Activated CD8-positive, alpha-beta T cell treated with anti-CD3 and anti-CD28 coated beads for 36 hours (primary cell): ENCODE results near the gene ARMC9. TPM values are rescaled to one million over a fixed set of nuclear protein-coding genes. Genes with fewer than 3 reads are reported as not detected.

ENCODE experiments used
- ATAC-seq: fragments of 200-7000 bp; cut with Tn5 transposase; one replicate; pipeline ENCODE4 v1.10.0; 2021; ENCODE audit warnings: mild to moderate bottlenecking, moderate library complexity
- CTCF ChIA-PET: fragments of 350-600 bp; sonication (Branson Sonifier 250); formaldehyde crosslinking; loops from one replicate; lab custom pipeline; 2021; ENCODE audit warnings: antibody characterized with exemption; lab: Charles Lee
- POLR2A ChIA-PET: fragments of 350-600 bp; sonication (Branson Sonifier 250); formaldehyde crosslinking; loops from one replicate; lab custom pipeline; 2021; ENCODE audit warnings: antibody characterized with exemption; lab: Charles Lee
- DNase-seq: peaks from one replicate; pipeline ENCODE4 v3.0.0-alpha.2; 2020
- H3K27ac Mint-ChIP-seq: one replicate; pipeline ENCODE4 v1.8.0; 2021; ENCODE audit warnings: mild to moderate bottlenecking, mixed read lengths
- H3K27me3 Mint-ChIP-seq: one replicate; pipeline ENCODE4 v1.8.0; 2021; ENCODE audit warnings: mixed read lengths
- H3K36me3 Mint-ChIP-seq: one replicate; pipeline ENCODE4 v1.8.0; 2021; ENCODE audit warnings: low read depth, mixed read lengths
- H3K4me1 Mint-ChIP-seq: one replicate; pipeline ENCODE4 v1.8.0; 2021; ENCODE audit warnings: low read depth, mixed read lengths
- H3K4me3 Mint-ChIP-seq: one replicate; pipeline ENCODE4 v1.8.0; 2021; ENCODE audit warnings: mild to moderate bottlenecking, moderate library complexity, mixed read lengths
- H3K9me3 Mint-ChIP-seq: one replicate; pipeline ENCODE4 v1.8.0; 2021; ENCODE audit warnings: mixed read lengths
- CTCF ChIP-seq: fragments of 200-600 bp; IDR thresholded peaks from one replicate; pipeline ENCODE4 v1.8.0; 2022; ENCODE audit warnings: antibody characterized with exemption, mild to moderate bottlenecking
- intact Hi-C: fragments of 100-400 bp; cut with micrococcal nuclease; formaldehyde crosslinking; loops from one replicate; pipeline ENCODE4 v1.10.0; 2022
- total RNA-seq, 2 experiments: library from RNA; stranded (reverse); gene quantifications; one replicate each; pipeline ENCODE4 v1.2.3, GENCODE V29; 2021

ARMC9 gene
- total RNA-seq, 2 experiments from 2014 or later: 2.0 to 2.2 TPM

GRCh38 chr2:231325826-231326225 is 127.4 kb downstream of the ARMC9 start:
- no peak for TF ChIP-seq CTCF
- DNase-seq: no peak

GRCh38 chr2:231326404-231326803 is 128.0 kb downstream of the ARMC9 start:
- H3K36me3 Mint-ChIP-seq: no peaks in the 10 kb centered on the region
- CTCF ChIA-PET: no interaction called here

More at GRCh38 chr2:231325826-231326225, 127.4 kb downstream of the ARMC9 start:
- Mint-ChIP-seq H3K9me3 (no peaks in the 10 kb centered on the region), H3K27me3 (peaks cover 7% of the 10 kb centered on the region), H3K36me3 (no peaks in the 10 kb centered on the region), H3K4me1 (peaks cover 4% of the 10 kb centered on the region), H3K4me3 (no peak overlapping the region), H3K27ac (no peak overlapping the region)
- ATAC-seq: no peak
- intact Hi-C loops: no loop called here
- POLR2A ChIA-PET: interaction anchor here (1.4 kb wide), 1 partner anchor 9 kb away, joined by 3 read pairs; no protein-coding TSS in a partner anchor
- CTCF ChIA-PET: no interaction called here

GRCh38 chr2:231330311-231330710 is 131.9 kb downstream of the ARMC9 start:
- intact Hi-C loops: no loop called here

More at GRCh38 chr2:231326404-231326803, 128.0 kb downstream of the ARMC9 start:
- Mint-ChIP-seq H3K27ac (no peak overlapping the region), H3K4me3 (no peak overlapping the region), H3K27me3 (peaks cover 7% of the 10 kb centered on the region), H3K9me3 (no peaks in the 10 kb centered on the region), H3K4me1 (peaks cover 4% of the 10 kb centered on the region)
- ATAC-seq (no peak), DNase-seq (no peak)
- no peak for TF ChIP-seq CTCF
- POLR2A ChIA-PET: interaction anchor here (1.4 kb wide), 1 partner anchor 9 kb away, joined by 3 read pairs; no protein-coding TSS in a partner anchor
- intact Hi-C loops: no loop called here

GRCh38 chr2:231331533-231331932 is 133.1 kb downstream of the ARMC9 start:
- POLR2A ChIA-PET: no interaction called here
- Mint-ChIP-seq H3K36me3 (no peaks in the 10 kb centered on the region), H3K4me1 (no peaks in the 10 kb centered on the region), H3K27ac (no peak overlapping the region), H3K27me3 (no peaks in the 10 kb centered on the region), H3K9me3 (no peaks in the 10 kb centered on the region), H3K4me3 (no peak overlapping the region)
- no peak for ATAC-seq
- intact Hi-C loops: no loop called here
- TF ChIP-seq CTCF: no peak
- no peak for DNase-seq
- CTCF ChIA-PET: no interaction called here

More at GRCh38 chr2:231330311-231330710, 131.9 kb downstream of the ARMC9 start:
- DNase-seq (no peak), ATAC-seq (no peak)
- no peak overlapping the region for H3K4me3 Mint-ChIP-seq
- no peaks in the 10 kb centered on the region for H3K27me3 Mint-ChIP-seq
- TF ChIP-seq CTCF: no peak
- H3K36me3 Mint-ChIP-seq: no peaks in the 10 kb centered on the region
- H3K4me1 Mint-ChIP-seq: no peaks in the 10 kb centered on the region
- POLR2A ChIA-PET: no interaction called here
- H3K9me3 Mint-ChIP-seq: no peaks in the 10 kb centered on the region
- no peak overlapping the region for H3K27ac Mint-ChIP-seq
- CTCF ChIA-PET: no interaction called here

- ChIA-PET POLR2A (no interaction called here), CTCF (no interaction called here)
- DNase-seq (no peak), ATAC-seq (no peak)
- H3K4me3 Mint-ChIP-seq: no peak overlapping the region
- intact Hi-C loops: no loop called here
- H3K27me3 Mint-ChIP-seq: no peaks in the 10 kb centered on the region
- H3K4me1 Mint-ChIP-seq: no peaks in the 10 kb centered on the region
- H3K9me3 Mint-ChIP-seq: no peaks in the 10 kb centered on the region
- H3K36me3 Mint-ChIP-seq: no peaks in the 10 kb centered on the region
- no peak for TF ChIP-seq CTCF
- H3K27ac Mint-ChIP-seq: no peak overlapping the region
These were observed 134.0 kb downstream of the ARMC9 start for GRCh38 chr2:231332388-231332787.
